ENCODE results near the gene ZNF383.
"Not testable (repeated sequence)": the region's sequence is repeated elsewhere in the genome, so short reads cannot be mapped to it uniquely, and the experiment has no call there.

DNA sequence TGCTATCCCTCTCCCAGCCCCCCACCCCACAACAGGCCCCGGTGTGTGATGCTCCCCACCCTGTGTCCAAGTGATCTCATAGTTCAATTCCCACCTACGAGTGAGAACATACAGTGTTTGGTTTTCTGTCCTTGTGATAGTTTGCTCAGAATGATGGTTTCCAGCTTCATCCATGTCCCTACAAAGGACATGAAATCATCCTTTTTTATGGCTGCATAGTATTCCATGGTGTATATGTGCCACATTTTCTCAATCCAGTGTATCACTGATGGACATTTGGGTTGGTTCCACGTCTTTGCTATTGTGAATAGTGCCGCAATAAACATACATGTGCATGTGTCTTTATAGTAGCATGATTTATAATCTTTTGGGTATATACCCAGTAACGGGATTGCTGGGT, 20.9 kb upstream of the ZNF383 start:
- TF ChIP-seq POLR2A, POLR2AphosphoS5 (IDR thresholded peaks at IDR 0.05; ENCODE audit: low read depth, low read length): not testable (repeated sequence)

All from GM12892 (cell line).